Coronary artery (tissue), 2 donors: ENCODE data around the gene PLB1.
"Not testable (repeated sequence)": the region's sequence is repeated elsewhere in the genome, so short reads cannot be mapped to it uniquely, and the experiment has no call there.

Experiments
- DNase-seq: peaks from one replicate; pipeline ENCODE4 v3.0.0-alpha.2; 2017; ENCODE audit warnings: low spot score
- H3K27ac ChIP-seq, 2 donors: fragments of 200-600 bp; sonication (generic); one replicate each; pipeline ENCODE4 v1.5.1; 2016 to 2019
- H3K4me3 ChIP-seq: fragments of 200-600 bp; sonication (generic); 2 replicates; pipeline ENCODE4 v1.5.1; 2016; ENCODE audit warnings: mild to moderate bottlenecking, moderate library complexity
- TF ChIP-seq, protein P1 (sequence below): fragments of 200-600 bp; sonication (generic); IDR thresholded peaks from one replicate; pipeline ENCODE4 v1.5.1; 2019; ENCODE audit warnings: antibody characterized with exemption

The PLB1 gene

DNA sequence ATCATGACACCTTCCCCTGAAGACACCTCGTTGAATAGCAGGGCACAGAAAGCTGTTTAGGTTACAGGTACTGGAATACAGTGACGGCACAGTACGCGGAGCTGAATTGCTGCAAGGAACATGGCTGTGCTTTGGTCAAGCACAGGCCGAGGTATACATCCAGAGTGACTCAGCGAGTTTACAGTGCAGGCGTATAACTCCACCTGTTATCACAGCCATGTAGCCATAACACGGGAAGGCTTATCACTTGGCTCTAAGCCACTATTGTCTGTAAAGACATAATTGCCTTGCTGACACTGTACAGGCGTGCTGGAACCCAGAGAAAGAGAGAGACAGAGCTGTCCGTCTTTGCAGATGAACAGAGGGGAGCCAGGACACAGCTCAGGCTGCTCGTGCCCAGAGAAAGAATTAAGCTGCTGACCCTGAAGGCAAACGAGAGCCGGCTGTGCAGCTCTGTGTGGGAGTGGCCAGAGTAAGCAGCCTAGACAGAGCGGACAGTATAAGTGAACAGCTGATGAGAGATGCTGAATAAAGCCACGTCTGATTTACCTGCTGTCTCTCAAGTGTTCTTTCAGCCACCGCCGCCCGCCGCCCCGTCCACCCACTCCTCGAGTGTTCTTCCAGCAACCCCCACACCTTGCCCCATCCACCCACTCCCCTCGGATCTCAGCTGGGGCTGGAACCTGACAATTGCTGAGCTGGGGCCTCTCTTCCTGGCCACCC lies 168.4 kb downstream of the PLB1 start:
- TF ChIP-seq, protein P1, sequence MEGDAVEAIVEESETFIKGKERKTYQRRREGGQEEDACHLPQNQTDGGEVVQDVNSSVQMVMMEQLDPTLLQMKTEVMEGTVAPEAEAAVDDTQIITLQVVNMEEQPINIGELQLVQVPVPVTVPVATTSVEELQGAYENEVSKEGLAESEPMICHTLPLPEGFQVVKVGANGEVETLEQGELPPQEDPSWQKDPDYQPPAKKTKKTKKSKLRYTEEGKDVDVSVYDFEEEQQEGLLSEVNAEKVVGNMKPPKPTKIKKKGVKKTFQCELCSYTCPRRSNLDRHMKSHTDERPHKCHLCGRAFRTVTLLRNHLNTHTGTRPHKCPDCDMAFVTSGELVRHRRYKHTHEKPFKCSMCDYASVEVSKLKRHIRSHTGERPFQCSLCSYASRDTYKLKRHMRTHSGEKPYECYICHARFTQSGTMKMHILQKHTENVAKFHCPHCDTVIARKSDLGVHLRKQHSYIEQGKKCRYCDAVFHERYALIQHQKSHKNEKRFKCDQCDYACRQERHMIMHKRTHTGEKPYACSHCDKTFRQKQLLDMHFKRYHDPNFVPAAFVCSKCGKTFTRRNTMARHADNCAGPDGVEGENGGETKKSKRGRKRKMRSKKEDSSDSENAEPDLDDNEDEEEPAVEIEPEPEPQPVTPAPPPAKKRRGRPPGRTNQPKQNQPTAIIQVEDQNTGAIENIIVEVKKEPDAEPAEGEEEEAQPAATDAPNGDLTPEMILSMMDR: no peak
- DNase-seq: no peak
- peak overlapping the region; percentile 79 to 93 for H3K27ac ChIP-seq
- H3K4me3 ChIP-seq: peak overlapping the region; percentile 49

- H3K4me3 ChIP-seq: peak overlapping the region; percentile 49
- peak overlapping the region; percentile 79 to 93 for H3K27ac ChIP-seq
- TF ChIP-seq, protein P1: no peak
- DNase-seq: peak; percentile 95
Measured at GRCh38 chr2:28665041-28665704, 169.3 kb downstream of the PLB1 start.

GRCh38 chr2:28665811-28666377 lies 170.0 kb downstream of the PLB1 start:
- H3K4me3 ChIP-seq: peak overlapping the region; percentile 49
- H3K27ac ChIP-seq: peak overlapping the region; percentile 79 to 93
- DNase-seq: not testable (repeated sequence)

- DNase-seq: no peak
- H3K27ac ChIP-seq: peak overlapping the region; percentile 41 to 93
- TF ChIP-seq, protein P1: no peak
- no peak overlapping the region for H3K4me3 ChIP-seq
Measured at GRCh38 chr2:28666496-28667184, 170.8 kb downstream of the PLB1 start.

DNA sequence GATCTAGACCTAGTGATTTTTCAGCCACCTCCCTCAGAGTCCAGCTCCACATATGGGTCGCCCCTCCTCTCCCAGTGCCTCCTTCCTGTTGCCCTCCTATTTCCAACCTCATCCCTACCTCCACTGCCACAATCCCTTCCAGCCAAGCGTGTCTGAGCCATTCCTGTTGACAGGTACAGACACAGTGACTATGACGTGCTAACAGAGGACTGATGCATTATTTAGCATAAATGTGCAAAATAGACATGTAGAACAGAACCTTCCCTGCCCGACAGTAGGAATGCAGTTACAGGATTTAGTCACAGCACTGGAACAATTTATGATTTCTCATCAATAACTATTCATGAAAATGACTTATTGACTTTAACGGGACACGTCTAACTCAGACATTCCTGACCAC lies 171.4 kb downstream of the PLB1 start:
- TF ChIP-seq, protein P1: no peak
- no peak for DNase-seq
- peak overlapping the region in 1 of 2 donors; percentile 93 for H3K27ac ChIP-seq

GRCh38 chr2:28668106-28668814 lies 172.4 kb downstream of the PLB1 start:
- TF ChIP-seq, protein P1: no peak
- no peak for DNase-seq
- H3K27ac ChIP-seq: no peak overlapping the region
- H3K4me3 ChIP-seq: no peak overlapping the region

More for the DNA sequence above, 171.4 kb downstream of the PLB1 start:
- no peak overlapping the region for H3K4me3 ChIP-seq

DNA sequence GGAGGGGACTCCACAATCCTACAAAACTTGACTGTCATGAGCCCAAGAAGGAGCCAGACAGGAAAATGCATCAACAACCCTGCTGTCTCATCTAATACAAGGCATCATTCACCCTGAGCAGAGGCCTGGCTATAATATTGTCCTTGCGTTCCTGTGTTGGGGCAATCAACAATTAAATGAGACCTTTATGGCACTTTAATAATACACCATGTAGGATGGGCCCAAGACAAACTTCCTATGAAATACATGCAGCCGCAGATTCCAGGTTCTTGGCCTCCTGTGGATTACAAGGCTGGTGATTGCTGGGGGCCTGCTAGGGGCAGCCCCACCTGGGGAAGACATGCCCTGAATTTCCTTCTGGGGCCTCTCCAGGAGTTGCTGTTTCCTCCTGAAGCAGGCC lies 173.0 kb downstream of the PLB1 start:
- TF ChIP-seq, protein P1: no peak
- Histone ChIP-seq H3K27ac (no peak overlapping the region), H3K4me3 (no peak overlapping the region)
- DNase-seq: no peak
